ENCODE data around the gene FAM43A. TPM values are rescaled to one million over a fixed set of nuclear protein-coding genes. Genes with fewer than 3 reads are reported as not detected.

FAM43A gene
- total RNA-seq, 2 experiments from 2014 or later: 2.4 to 2.6 TPM

DNA sequence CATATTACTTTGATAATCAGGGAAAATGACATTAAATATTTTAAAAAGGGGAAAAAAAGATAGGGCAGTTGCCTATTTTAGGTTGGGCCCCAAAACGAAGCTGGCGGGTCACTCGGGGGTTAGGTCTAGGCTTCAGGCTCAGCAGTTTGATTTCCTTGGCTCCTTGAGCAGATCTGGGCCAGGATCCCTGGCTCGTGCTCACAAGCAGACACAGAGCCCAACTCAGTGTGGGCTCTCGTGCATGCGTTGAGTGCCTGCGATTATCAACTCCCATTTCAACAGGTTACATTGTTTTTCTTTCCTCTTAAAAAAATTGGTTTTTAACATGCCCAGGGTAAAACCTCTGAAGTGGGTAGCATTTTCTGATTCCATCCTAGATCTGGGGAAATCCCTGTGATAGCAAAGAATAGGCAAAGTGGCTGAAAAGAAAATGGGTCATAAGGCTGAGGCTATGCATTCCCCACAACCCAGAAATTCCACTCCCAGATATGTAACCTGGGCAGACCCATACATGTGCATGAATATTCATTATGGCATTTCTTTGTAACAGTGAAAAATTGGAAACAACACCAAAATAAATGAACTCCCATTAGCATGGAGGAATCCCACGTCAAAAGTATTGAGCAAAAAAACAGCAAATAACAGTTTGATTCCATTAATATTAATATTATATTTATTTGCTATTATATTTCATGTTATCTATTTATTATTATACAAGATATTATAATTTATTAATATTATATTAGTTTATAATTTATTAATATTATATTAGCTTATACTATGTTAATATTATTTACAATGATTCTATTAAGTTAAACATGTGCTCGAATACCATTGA lies 27.8 kb downstream of the FAM43A start:
- Mint-ChIP-seq H3K4me1 (ENCODE audit: low read depth) (no peaks in the 10 kb centered on the region), H3K27me3 (peaks cover 3% of the 10 kb centered on the region), H3K27ac (no peak overlapping the region), H3K36me3 (ENCODE audit: low read depth) (no peaks in the 10 kb centered on the region), H3K4me3 (no peak overlapping the region), H3K9me3 (no peaks in the 10 kb centered on the region)
- Histone ChIP-seq H3K36me3 (ENCODE audit: insufficient read depth, low read length) (no peaks in the 10 kb centered on the region), H3K9me3 (ENCODE audit: control insufficient read depth in 1 of 2, insufficient read depth in 1 of 2, low read length in 2 of 2) (no peaks in the 10 kb centered on the region), H3K4me3 (ENCODE audit: low read length) (no peak overlapping the region), H3K27me3 (ENCODE audit: control insufficient read depth in 1 of 2, insufficient read depth in 2 of 2, low read length in 2 of 2) (no peaks in the 10 kb centered on the region), H3K27ac (ENCODE audit: low read depth in 1 of 2, low read length in 2 of 2) (no peak overlapping the region), H3K4me1 (ENCODE audit: insufficient read depth, low read length) (no peaks in the 10 kb centered on the region)
- POLR2A ChIA-PET: no interaction called here
- ATAC-seq (ENCODE audit: poor library complexity) (no peak), DNase-seq (no peak)
- TF ChIP-seq, protein P1, sequence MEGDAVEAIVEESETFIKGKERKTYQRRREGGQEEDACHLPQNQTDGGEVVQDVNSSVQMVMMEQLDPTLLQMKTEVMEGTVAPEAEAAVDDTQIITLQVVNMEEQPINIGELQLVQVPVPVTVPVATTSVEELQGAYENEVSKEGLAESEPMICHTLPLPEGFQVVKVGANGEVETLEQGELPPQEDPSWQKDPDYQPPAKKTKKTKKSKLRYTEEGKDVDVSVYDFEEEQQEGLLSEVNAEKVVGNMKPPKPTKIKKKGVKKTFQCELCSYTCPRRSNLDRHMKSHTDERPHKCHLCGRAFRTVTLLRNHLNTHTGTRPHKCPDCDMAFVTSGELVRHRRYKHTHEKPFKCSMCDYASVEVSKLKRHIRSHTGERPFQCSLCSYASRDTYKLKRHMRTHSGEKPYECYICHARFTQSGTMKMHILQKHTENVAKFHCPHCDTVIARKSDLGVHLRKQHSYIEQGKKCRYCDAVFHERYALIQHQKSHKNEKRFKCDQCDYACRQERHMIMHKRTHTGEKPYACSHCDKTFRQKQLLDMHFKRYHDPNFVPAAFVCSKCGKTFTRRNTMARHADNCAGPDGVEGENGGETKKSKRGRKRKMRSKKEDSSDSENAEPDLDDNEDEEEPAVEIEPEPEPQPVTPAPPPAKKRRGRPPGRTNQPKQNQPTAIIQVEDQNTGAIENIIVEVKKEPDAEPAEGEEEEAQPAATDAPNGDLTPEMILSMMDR (IDR thresholded peaks at IDR 0.05): no peak
- CTCF ChIA-PET: no interaction called here
- intact Hi-C loops (cut with DNase I, micrococcal nuclease): no loop called here

DNA sequence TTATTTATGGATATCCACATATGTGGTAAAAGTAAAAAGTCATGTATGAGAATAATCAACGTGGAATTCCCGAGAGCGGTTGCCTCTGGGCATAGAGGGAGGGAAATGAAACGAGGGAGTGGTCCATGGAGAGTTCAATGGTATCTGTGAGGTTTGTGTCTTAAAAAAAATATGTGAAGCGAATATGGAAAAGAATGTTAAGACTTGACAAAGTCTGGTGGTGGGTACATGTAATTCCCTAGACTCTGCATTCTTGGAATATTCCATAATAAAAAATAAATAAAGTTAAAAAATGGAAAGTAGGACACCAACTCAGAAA lies 28.4 kb downstream of the FAM43A start:
- TF ChIP-seq, protein P1 (IDR thresholded peaks at IDR 0.05): no peak
- ATAC-seq (ENCODE audit: poor library complexity): no peak
- H3K4me3 ChIP-seq (ENCODE audit: low read length): no peak overlapping the region
- no peaks in the 10 kb centered on the region for H3K4me1 Mint-ChIP-seq (ENCODE audit: low read depth)
- CTCF ChIA-PET: no interaction called here
- POLR2A ChIA-PET: no interaction called here
- H3K4me3 Mint-ChIP-seq: no peak overlapping the region
- no peaks in the 10 kb centered on the region for H3K4me1 ChIP-seq (ENCODE audit: insufficient read depth, low read length)
- H3K9me3 Mint-ChIP-seq: no peaks in the 10 kb centered on the region
- H3K9me3 ChIP-seq (ENCODE audit: control insufficient read depth in 1 of 2, insufficient read depth in 1 of 2, low read length in 2 of 2): no peaks in the 10 kb centered on the region
- H3K27ac Mint-ChIP-seq: no peak overlapping the region
- no peak for DNase-seq
- no peaks in the 10 kb centered on the region for H3K36me3 Mint-ChIP-seq (ENCODE audit: low read depth)
- H3K27me3 ChIP-seq (ENCODE audit: control insufficient read depth in 1 of 2, insufficient read depth in 2 of 2, low read length in 2 of 2): no peaks in the 10 kb centered on the region
- no peak overlapping the region for H3K27ac ChIP-seq (ENCODE audit: low read depth in 1 of 2, low read length in 2 of 2)
- intact Hi-C loops (cut with DNase I, micrococcal nuclease): no loop called here
- H3K27me3 Mint-ChIP-seq: peaks cover 3% of the 10 kb centered on the region
- no peaks in the 10 kb centered on the region for H3K36me3 ChIP-seq (ENCODE audit: insufficient read depth, low read length)

DNA sequence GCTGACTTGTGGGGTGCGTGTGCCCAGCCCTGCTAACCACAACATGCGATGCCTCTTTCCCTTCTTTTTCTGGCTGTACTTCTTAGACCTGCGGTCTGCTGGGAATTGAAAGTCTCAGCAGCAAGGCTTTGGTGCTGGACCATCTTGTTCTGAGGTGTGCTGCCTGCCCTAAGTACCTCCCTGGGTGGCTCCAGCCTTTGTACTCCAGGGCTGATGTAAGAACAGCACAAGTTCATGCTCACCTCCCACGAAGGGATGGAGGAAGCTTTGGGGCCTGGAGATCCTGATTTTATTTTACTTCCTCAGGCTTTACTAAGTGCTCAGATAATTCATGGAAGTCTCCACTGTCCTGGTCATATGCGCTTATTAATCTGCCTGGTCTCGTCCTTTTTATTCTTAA lies 28.9 kb downstream of the FAM43A start:
- ATAC-seq (ENCODE audit: poor library complexity): no peak
- Histone ChIP-seq H3K9me3 (ENCODE audit: control insufficient read depth in 1 of 2, insufficient read depth in 1 of 2, low read length in 2 of 2) (no peaks in the 10 kb centered on the region), H3K4me3 (ENCODE audit: low read length) (no peak overlapping the region), H3K27me3 (ENCODE audit: control insufficient read depth in 1 of 2, insufficient read depth in 2 of 2, low read length in 2 of 2) (no peaks in the 10 kb centered on the region), H3K36me3 (ENCODE audit: insufficient read depth, low read length) (no peaks in the 10 kb centered on the region), H3K4me1 (ENCODE audit: insufficient read depth, low read length) (no peaks in the 10 kb centered on the region), H3K27ac (ENCODE audit: low read depth in 1 of 2, low read length in 2 of 2) (no peak overlapping the region)
- TF ChIP-seq, protein P1 (IDR thresholded peaks at IDR 0.05): no peak
- Mint-ChIP-seq H3K27ac (no peak overlapping the region), H3K4me1 (ENCODE audit: low read depth) (no peaks in the 10 kb centered on the region), H3K4me3 (no peak overlapping the region), H3K36me3 (ENCODE audit: low read depth) (no peaks in the 10 kb centered on the region), H3K27me3 (peaks cover 3% of the 10 kb centered on the region), H3K9me3 (no peaks in the 10 kb centered on the region)
- intact Hi-C loops (cut with DNase I, micrococcal nuclease): no loop called here
- ChIA-PET POLR2A (no interaction called here), CTCF (no interaction called here)
- no peak for DNase-seq

All from CD4-positive, alpha-beta T cell (primary cell).